ENCODE measurements around the gene SPTB. TPM values are rescaled to one million over a fixed set of nuclear protein-coding genes. Genes with fewer than 3 reads are reported as not detected.

Gene SPTB
- total and polyA plus RNA-seq, 9 of the 15 experiments (the other 6 are each of a cell fraction or from before 2014, with no cell fraction given): 0.21 to 45.9 (median 11.7) TPM

GRCh38 chr14:64914237-64915028 lies 34.7 kb upstream of the SPTB start, which contains the start of gene CHURC1 (continued):
- TF ChIP-seq ARID4B (CRISPR knock-in tag; IDR thresholded peaks at IDR 0.05) (no peak), SMARCE1 (IDR thresholded peaks at IDR 0.05) (no peak), ZKSCAN1 (IDR thresholded peaks at IDR 0.05; ENCODE audit: low read depth, low read length) (no peak), ELF4 (CRISPR knock-in tag; IDR thresholded peaks at IDR 0.05) (no peak), ZNF274 (IDR thresholded peaks at IDR 0.05; ENCODE audit: borderline replicate concordance, low read depth, low read length) (no peak), E2F3 (CRISPR knock-in tag; IDR thresholded peaks at IDR 0.05) (no peak), ADNP (tag; IDR thresholded peaks at IDR 0.05) (no peak), EWSR1 (IDR thresholded peaks at IDR 0.05; ENCODE audit: borderline replicate concordance, low read depth, partially characterized antibody) (no peak), THRAP3 (IDR thresholded peaks at IDR 0.05; ENCODE audit: borderline replicate concordance) (no peak), ILF3 (IDR thresholded peaks at IDR 0.05; ENCODE audit: borderline replicate concordance) (no peak), CHAMP1 (IDR thresholded peaks at IDR 0.05) (no peak), CEBPZ (IDR thresholded peaks at IDR 0.05; ENCODE audit: borderline replicate concordance, low read depth, low read length) (no peak), KAT7 (CRISPR knock-in tag; IDR thresholded peaks at IDR 0.05; ENCODE audit: borderline replicate concordance) (no peak), BRD4 (IDR thresholded peaks at IDR 0.05) (peak; percentile 81), PURB (CRISPR knock-in tag; IDR thresholded peaks at IDR 0.05; ENCODE audit: low read depth) (no peak), ZBTB17 (CRISPR knock-in tag; IDR thresholded peaks at IDR 0.05) (no peak)

Measured in K562 (cell line).